Sigmoid colon (tissue), 4 donors: ENCODE data around the gene SPACA6.

Experiments
- CTCF ChIP-seq, 4 experiments: fragments of 450-650 bp in 3 of 4; fragments of 200-600 bp in 1 of 4; IDR thresholded peaks; one replicate each; pipeline ENCODE4 v1.5.1; 2016 to 2019; ENCODE audit warnings: antibody characterized with exemption in 4 of 4, mild to moderate bottlenecking in 3 of 4, moderate library complexity in 2 of 4
- POLR2AphosphoS5 ChIP-seq, 4 donors: sonication (generic); formaldehyde crosslinking; IDR thresholded peaks; one replicate each; pipeline ENCODE4 v1.6.1; 2017; ENCODE audit warnings: antibody characterized with exemption in 4 of 4

- TF ChIP-seq CTCF (IDR thresholded peaks at IDR 0.05) (no peak), POLR2AphosphoS5 (IDR thresholded peaks at IDR 0.05) (no peak)
Observed at GRCh38 chr19:51698296-51698695, 5.2 kb downstream of the SPACA6 start.
